IMR-90 (cell line): ENCODE measurements around the gene TLR1. TPM values are rescaled to one million over a fixed set of nuclear protein-coding genes. Genes with fewer than 3 reads are reported as not detected.

Experiments used
- ATAC-seq: fragments of 200-7000 bp; cut with Tn5 transposase; 2 replicates; pipeline ENCODE4 v1.9.1; 2020; ENCODE audit warnings: low read depth, mild to moderate bottlenecking, moderate library complexity
- BruUV-seq: library from RNA; stranded (reverse); fragments of 400-500 nt; replicated peaks from 2 replicates; lab custom pipeline; 2021; lab: Mats Ljungman, UMichigan
- CTCF ChIA-PET: fragments of 300-600 bp; formaldehyde crosslinking; extraction: SDS; loops from one replicate; lab custom pipeline; 2021; ENCODE audit warnings: antibody characterized with exemption; lab: Yijun Ruan, JAX
- POLR2A ChIA-PET: fragments of 300-600 bp; sonication (Branson Sonifier 250); formaldehyde crosslinking; loops from one replicate; lab custom pipeline; 2022; ENCODE audit warnings: antibody characterized with exemption; ENCODE audit not compliant: unreplicated experiment; lab: Charles Lee
- DNase-seq: peaks from one replicate; pipeline ENCODE4 v3.0.0; 2013
- H2AFZ ChIP-seq: replicated peaks from 2 replicates; pipeline ENCODE3; 2013; ENCODE audit warnings: low read length, mild to moderate bottlenecking; ENCODE audit not compliant: poor library complexity
- H2AK5ac ChIP-seq: 2 replicates; pipeline ENCODE4 v1.6.1; 2013; ENCODE audit warnings: low read depth, low read length, inconsistent platforms
- H2AK9ac ChIP-seq: replicated peaks from 2 replicates; pipeline ENCODE3; 2013; ENCODE audit warnings: mild to moderate bottlenecking, low read depth, low read length, moderate library complexity; ENCODE audit not compliant: poor library complexity
- H2BK120ac ChIP-seq: 2 replicates; pipeline ENCODE4 v1.6.1; 2013; ENCODE audit warnings: low read depth, low read length, inconsistent platforms
- H2BK15ac ChIP-seq: 3 replicates; pipeline ENCODE4 v1.6.1; 2013; ENCODE audit warnings: low read depth, low read length, inconsistent platforms
- H2BK20ac ChIP-seq: 2 replicates; pipeline ENCODE4 v1.6.1; 2013; ENCODE audit warnings: low read depth, mild to moderate bottlenecking, inconsistent platforms, low read length, moderate library complexity
- H2BK5ac ChIP-seq: 2 replicates; pipeline ENCODE4 v1.6.1; 2013; ENCODE audit warnings: mild to moderate bottlenecking, low read depth, low read length, inconsistent platforms; ENCODE audit not compliant: poor library complexity, severe bottlenecking
- H3K14ac ChIP-seq: replicated peaks from 2 replicates; pipeline ENCODE4 v1.6.1; 2013; ENCODE audit warnings: low read depth, low read length, inconsistent platforms
- H3K18ac ChIP-seq: 2 replicates; pipeline ENCODE4 v1.6.1; 2013; ENCODE audit warnings: low read depth, low read length, control low read depth
- H3K23ac ChIP-seq: 2 replicates; pipeline ENCODE4 v1.6.1; 2013; ENCODE audit warnings: low read depth, low read length, inconsistent platforms
- H3K27ac ChIP-seq: 2 replicates; pipeline ENCODE4 v1.5.1; 2013; ENCODE audit warnings: mild to moderate bottlenecking, control low read depth, low read length; ENCODE audit not compliant: insufficient read depth
- H3K27me3 ChIP-seq: 2 replicates; pipeline ENCODE4 v1.6.1; 2013; ENCODE audit warnings: low read length; ENCODE audit not compliant: control insufficient read depth, insufficient read depth
- H3K36me3 ChIP-seq: 2 replicates; pipeline ENCODE4 v1.6.1; 2013; ENCODE audit warnings: low read length, mixed read lengths; ENCODE audit not compliant: control insufficient read depth, insufficient read depth
- H3K4ac ChIP-seq: 2 replicates; pipeline ENCODE4 v1.6.1; 2013; ENCODE audit warnings: low read depth, low read length, inconsistent platforms
- H3K4me1 ChIP-seq: 2 replicates; pipeline ENCODE4 v1.6.1; 2013; ENCODE audit warnings: low read length, mixed read lengths; ENCODE audit not compliant: control insufficient read depth, insufficient read depth
- H3K4me2 ChIP-seq: 2 replicates; pipeline ENCODE4 v1.6.1; 2013; ENCODE audit warnings: low read depth, mild to moderate bottlenecking, control low read depth, low read length, moderate library complexity
- H3K4me3 ChIP-seq: 2 replicates; pipeline ENCODE4 v1.5.1; 2013; ENCODE audit warnings: low read depth, mild to moderate bottlenecking, control low read depth, low read length, moderate library complexity; ENCODE audit not compliant: insufficient read depth
- H3K56ac ChIP-seq: 2 replicates; pipeline ENCODE4 v1.6.1; 2013; ENCODE audit warnings: low read length, inconsistent platforms; ENCODE audit not compliant: insufficient read depth; ENCODE audit errors: extremely low read depth
- H3K79me1 ChIP-seq, 2 experiments: 2 replicates each; pipeline ENCODE4 v1.6.1; 2013; ENCODE audit warnings: low read length in 2 of 2, inconsistent platforms in 1 of 2, low read depth in 1 of 2
- H3K9ac ChIP-seq: 2 replicates; pipeline ENCODE4 v1.6.1; 2013; ENCODE audit warnings: low read depth, low read length, control low read depth
- H3K9me1 ChIP-seq: 2 replicates; pipeline ENCODE4 v1.6.1; 2013; ENCODE audit warnings: low read length, inconsistent platforms; ENCODE audit not compliant: insufficient read depth
- H3K9me3 ChIP-seq: 2 replicates; pipeline ENCODE4 v1.6.1; 2013; ENCODE audit warnings: low read length; ENCODE audit not compliant: control insufficient read depth, insufficient read depth
- H4K20me1 ChIP-seq: 2 replicates; pipeline ENCODE4 v1.6.1; 2013; ENCODE audit warnings: low read length, inconsistent platforms; ENCODE audit not compliant: insufficient read depth
- H4K5ac ChIP-seq: 2 replicates; pipeline ENCODE4 v1.6.1; 2013; ENCODE audit warnings: mild to moderate bottlenecking, low read depth, low read length, control low read depth
- H4K8ac ChIP-seq, 2 experiments: 2 replicates each; pipeline ENCODE4 v1.6.1; 2013; ENCODE audit warnings: low read depth in 2 of 2, low read length in 2 of 2, control low read depth in 1 of 2, inconsistent platforms in 1 of 2
- H4K91ac ChIP-seq: 2 replicates; pipeline ENCODE4 v1.6.1; 2013; ENCODE audit warnings: low read depth, low read length, inconsistent platforms; ENCODE audit not compliant: insufficient read depth
- BHLHE40 ChIP-seq: fragments of 150-350 bp; IDR thresholded peaks from 2 replicates; pipeline ENCODE4 v1.6.1; 2016; ENCODE audit warnings: mild to moderate bottlenecking, low read depth, low read length
- CHD1 ChIP-seq: IDR thresholded peaks from 2 replicates; pipeline ENCODE4 v1.6.1; 2012; ENCODE audit warnings: low read depth, low read length, improper control_type of control experiment
- CTCF ChIP-seq: conservative IDR thresholded peaks from 2 replicates; pipeline ENCODE4 v1.5.1; 2012; ENCODE audit warnings: mild to moderate bottlenecking, low read depth, low read length, improper control_type of control experiment
- ELK1 ChIP-seq: fragments of 150-350 bp; IDR thresholded peaks from 2 replicates; pipeline ENCODE4 v1.6.1; 2016; ENCODE audit warnings: low read depth, mild to moderate bottlenecking, low read length, moderate library complexity, borderline replicate concordance
- FOS ChIP-seq: fragments of 150-350 bp; IDR thresholded peaks from 2 replicates; pipeline ENCODE4 v1.6.1; 2016; ENCODE audit warnings: low read depth, low read length
- MAFK ChIP-seq: IDR thresholded peaks from 2 replicates; pipeline ENCODE4 v1.6.1; 2012; ENCODE audit warnings: low read depth, low read length, improper control_type of control experiment
- MAZ ChIP-seq: IDR thresholded peaks from 2 replicates; pipeline ENCODE4 v1.6.1; 2012; ENCODE audit warnings: low read depth, mild to moderate bottlenecking, low read length, improper control_type of control experiment, moderate library complexity, borderline replicate concordance
- MXI1 ChIP-seq: IDR thresholded peaks from 2 replicates; pipeline ENCODE4 v1.6.1; 2012; ENCODE audit warnings: low read depth, mild to moderate bottlenecking, low read length, moderate library complexity, borderline replicate concordance
- POLR2A ChIP-seq: IDR thresholded peaks from 2 replicates; pipeline ENCODE4 v1.6.1; 2012; ENCODE audit warnings: mild to moderate bottlenecking, low read depth, low read length
- RAD21 ChIP-seq: IDR thresholded peaks from 2 replicates; pipeline ENCODE4 v1.6.1; 2012; ENCODE audit warnings: low read length, improper control_type of control experiment
- RCOR1 ChIP-seq: IDR thresholded peaks from 2 replicates; pipeline ENCODE4 v1.6.1; 2012; ENCODE audit warnings: mild to moderate bottlenecking, low read length, improper control_type of control experiment; ENCODE audit not compliant: insufficient replicate concordance
- RFX5 ChIP-seq: IDR thresholded peaks from 2 replicates; pipeline ENCODE4 v1.8.0; 2012; ENCODE audit warnings: low read depth, mild to moderate bottlenecking, low read length, moderate library complexity
- SMC3 ChIP-seq: fragments of 150-350 bp; IDR thresholded peaks from 2 replicates; pipeline ENCODE4 v1.6.1; 2016; ENCODE audit warnings: low read depth, mild to moderate bottlenecking, antibody characterized with exemption, low read length, moderate library complexity
- WGBS, 2 experiments: methylation state at CpG; one replicate each; pipeline versions ENCODE4 v1.1.5 to v1.1.7; 2013; ENCODE audit warnings: missing lambda C conversion rate in 2 of 2; ENCODE audit not compliant: insufficient read length in 1 of 2; ENCODE audit errors: extremely low coverage in 2 of 2; 5-methylcytosine and 5-hydroxymethylcytosine counted together
- dilution Hi-C: fragments of 300-500 bp; cut with HindIII; formaldehyde crosslinking; loops from one replicate; pipeline ENCODE4 v1.14.3; 2018; ENCODE audit warnings: low sequenced_read_pairs; ENCODE audit not compliant: unreplicated experiment
- in situ Hi-C: fragments of 300-500 bp; cut with MboI; formaldehyde crosslinking; loops from 3 replicates; pipeline ENCODE4 v1.14.3; 2019; ENCODE audit warnings: low sequenced_read_pairs, inconsistent platforms, mixed read lengths
- intact Hi-C: fragments of 100-400 bp; cut with micrococcal nuclease; formaldehyde crosslinking; loops from 2 replicates; pipeline ENCODE4 v1.10.0; 2022
- polyA plus RNA-seq, 3 experiments: library from polyadenylated mRNA; depleted of rRNA; stranded (reverse); fragments of >200 nt; gene quantifications; 2 replicates each; pipeline ENCODE4 v1.2.3, GENCODE V29; 2012; ENCODE audit warnings: low replicate concordance in 1 of 3
- total RNA-seq: library from RNA; depleted of rRNA; stranded (reverse); fragments of >200 nt; gene quantifications from 2 replicates; pipeline ENCODE4 v1.2.3, GENCODE V29; 2012

The TLR1 gene
- total and polyA plus RNA-seq, 2 of the 4 experiments (the other 2 are of a cell fraction): 0.24 to 1.1 TPM

GRCh38 chr4:38832624-38833528 is 28.3 kb upstream of the TLR1 start:
- WGBS, 2 experiments: 68% methylated on average over 4 of the region's 7 CpGs; no CpG with 5 or more reads in 1 of the 2 experiments
- intact Hi-C loops: no loop called here
- H2BK120ac ChIP-seq: peak overlapping the region; percentile 84
- H3K18ac ChIP-seq: peak overlapping the region; percentile 95; the same call in 1 of the 2 replicates
- in situ Hi-C loops: no loop called here
- no peaks in the 10 kb centered on the region for H3K36me3 ChIP-seq
- dilution Hi-C loops: no loop called here
- H4K20me1 ChIP-seq: no peaks in the 10 kb centered on the region
- peak overlapping the region; percentile 85 for H2BK5ac ChIP-seq
- peak overlapping the region; percentile 86 for H3K4ac ChIP-seq
- TF ChIP-seq MAZ: no peak
- TF ChIP-seq MXI1: no peak
- no peak for TF ChIP-seq RAD21
- TF ChIP-seq CHD1: no peak
- no peak for TF ChIP-seq RCOR1
- no peak for TF ChIP-seq FOS
- TF ChIP-seq ELK1: no peak
- no peak for TF ChIP-seq BHLHE40
- no peak for TF ChIP-seq SMC3
- no peak for TF ChIP-seq POLR2A
- no peak for TF ChIP-seq MAFK
- TF ChIP-seq RFX5: no peak
- TF ChIP-seq CTCF: no peak
- peak overlapping the region; percentile 81 for H3K14ac ChIP-seq
- no peak overlapping the region for H3K9ac ChIP-seq
- peaks cover 10% of the 10 kb centered on the region for H3K9me3 ChIP-seq
- DNase-seq (no peak), ATAC-seq (no peak)
- peak overlapping the region; percentile 90; the same call in 1 of the 2 replicates for H3K27ac ChIP-seq
- peak overlapping the region; percentile 50 to 71; a peak in 2 of 4 replicates for H4K8ac ChIP-seq
- POLR2A ChIA-PET: no interaction called here
- H3K79me1 ChIP-seq: peaks cover 0 to 7% of the 10 kb centered on the region in 2 experiments; a peak in 1 of 4 replicates
- no peak overlapping the region for H3K4me2 ChIP-seq
- H3K27me3 ChIP-seq: no peaks in the 10 kb centered on the region
- H3K9me1 ChIP-seq: peaks cover 9% of the 10 kb centered on the region
- CTCF ChIA-PET: no interaction called here
- H2AFZ ChIP-seq: peak overlapping the region; percentile 58
- H3K56ac ChIP-seq: no peak overlapping the region; the same call in 1 of the 2 replicates
- peak overlapping the region; percentile 73; the same call in 2 of the 3 replicates for H2BK15ac ChIP-seq
- no peak overlapping the region for H3K4me3 ChIP-seq
- peak overlapping the region; percentile 60; the same call in 1 of the 2 replicates for H4K5ac ChIP-seq
- peak overlapping the region; percentile 73 for H2BK20ac ChIP-seq
- H3K4me1 ChIP-seq: peaks cover 14% of the 10 kb centered on the region; the same call in 1 of the 2 replicates
- peak overlapping the region; percentile 89 for H4K91ac ChIP-seq
- H2AK5ac ChIP-seq: peak overlapping the region; percentile 72; the same call in 1 of the 2 replicates
- peak overlapping the region; percentile 82 for H2AK9ac ChIP-seq
- BruUV-seq: no TSS peak
- peak overlapping the region; percentile 79 for H3K23ac ChIP-seq
